Stimulated activated CD8-positive, alpha-beta memory T cell treated with anti-CD3 and anti-CD28 coated beads, Interleukin-4, amount 100 ng/mL, for 24 hours (primary cell): ENCODE results near the gene C10orf90.

Experiments used
- DNase-seq: peaks from one replicate; pipeline ENCODE4 v3.0.0-alpha.2; 2020; ENCODE audit warnings: low read depth

The C10orf90 gene

DNA sequence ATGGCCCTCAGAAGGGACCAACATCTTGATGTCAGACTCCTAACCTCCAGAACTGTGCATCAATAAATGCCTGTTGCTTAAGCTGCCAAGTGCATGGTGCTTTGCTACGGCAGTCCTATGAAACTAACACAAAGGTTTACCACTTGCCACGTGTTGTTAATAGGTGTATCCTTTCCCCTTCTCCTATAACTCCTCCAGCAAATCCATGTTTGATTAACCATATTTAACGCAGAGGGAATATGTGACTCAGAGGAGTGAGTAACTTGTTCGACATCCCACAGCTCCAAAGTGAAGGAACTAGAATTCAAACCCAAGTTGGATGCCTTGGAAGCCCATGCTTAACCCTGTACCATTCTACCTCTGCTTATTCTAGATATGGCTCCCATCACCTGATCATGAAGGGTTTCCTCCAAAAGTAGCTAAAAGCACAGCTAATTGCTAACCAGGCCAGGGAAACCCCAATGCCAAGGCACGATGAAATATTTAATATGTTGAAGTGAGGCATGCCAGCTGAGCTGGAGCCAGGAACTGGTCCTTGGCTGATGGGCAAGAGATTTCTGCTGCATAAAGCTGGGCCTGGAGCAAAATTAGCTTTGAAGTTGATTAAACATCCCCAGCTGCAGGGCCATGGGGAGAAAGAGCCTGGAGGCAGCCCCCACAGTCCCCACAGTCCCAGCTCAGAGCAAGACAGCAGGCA is 131.9 kb downstream of the C10orf90 start:
- DNase-seq, result no peak

DNA sequence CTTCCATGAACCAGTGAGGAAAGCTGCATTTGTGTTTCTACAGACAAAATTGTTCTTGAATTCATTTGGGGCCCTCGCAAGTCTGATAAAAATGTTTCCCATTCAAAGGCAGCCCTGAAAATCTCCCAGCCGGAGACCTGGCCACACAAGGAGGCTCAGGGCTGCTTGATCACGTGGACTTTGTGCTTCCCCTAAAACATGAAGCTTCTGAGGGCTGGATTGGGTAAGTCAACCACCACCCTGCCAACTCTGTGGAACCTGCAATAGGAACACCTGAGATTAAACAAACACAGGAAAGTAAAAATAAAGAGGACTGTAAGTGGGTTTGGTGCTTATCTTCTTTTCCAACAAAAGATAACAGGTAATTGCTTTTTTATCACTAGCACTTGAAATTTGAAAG is 133.8 kb downstream of the C10orf90 start:
- DNase-seq, result no peak

DNA sequence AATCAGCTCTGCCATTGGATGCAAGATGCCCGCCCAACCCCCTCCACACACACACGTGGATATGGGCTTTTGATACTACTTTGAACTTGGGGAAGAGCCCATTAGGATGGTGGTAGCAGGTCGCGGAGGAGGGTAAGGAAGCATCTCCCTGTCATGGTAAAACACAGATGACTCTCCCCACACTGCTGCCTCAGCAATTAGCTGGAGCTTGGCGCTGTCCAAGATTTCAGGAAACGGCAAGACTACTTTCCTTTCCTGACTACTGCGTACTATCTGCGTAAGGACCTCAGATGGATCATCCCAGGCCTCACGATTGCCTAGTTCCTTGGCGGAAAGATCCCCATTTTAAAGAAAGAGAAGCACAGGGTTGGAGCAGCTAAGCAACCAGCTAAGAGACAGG is 134.3 kb downstream of the C10orf90 start:
- no peak for DNase-seq

DNA sequence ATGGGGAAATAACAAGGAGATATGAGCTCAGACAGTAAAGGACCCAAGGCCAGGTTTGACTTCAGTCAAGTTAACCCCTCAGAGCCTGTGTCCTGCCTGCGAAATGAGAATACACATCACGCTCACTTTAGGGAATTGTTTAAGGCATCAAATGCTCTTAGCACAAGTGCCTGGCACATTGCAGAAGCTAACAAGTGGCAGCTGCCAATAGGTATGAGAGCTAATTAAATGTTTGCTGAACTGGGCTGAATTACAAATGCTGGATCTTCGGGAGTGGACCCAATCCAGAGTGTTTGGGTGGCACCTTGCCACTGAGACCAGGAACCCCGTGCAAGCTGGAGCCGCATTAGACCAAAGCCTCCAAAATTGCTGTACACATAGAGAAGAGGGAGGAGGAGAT is 136.8 kb downstream of the C10orf90 start:
- DNase-seq, result no peak

DNA sequence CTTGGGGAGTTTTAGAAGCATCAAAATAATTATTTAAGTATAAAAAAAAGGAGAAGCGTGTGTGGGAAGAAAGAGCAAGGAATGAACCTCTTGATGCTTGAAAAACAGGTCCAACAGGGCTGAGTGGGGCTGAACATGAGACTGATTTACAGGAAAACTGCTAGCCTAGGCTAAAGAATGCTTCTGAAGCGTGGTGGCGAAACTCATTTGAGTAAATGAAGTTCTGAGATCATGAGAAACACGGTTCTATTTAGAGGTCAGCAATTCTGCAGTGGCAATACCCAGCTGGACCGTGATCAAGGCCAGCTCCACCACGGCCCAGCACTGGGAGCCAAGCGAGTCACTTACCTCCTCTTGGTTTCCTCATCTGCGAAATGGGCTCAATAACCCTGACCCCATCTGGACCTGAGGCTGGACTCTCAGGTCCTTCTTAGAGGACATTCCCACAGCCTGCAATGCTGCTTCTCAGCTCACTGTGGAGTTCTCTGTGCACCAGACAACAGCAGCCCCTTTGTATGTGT is 142.1 kb downstream of the C10orf90 start:
- no peak for DNase-seq

DNA sequence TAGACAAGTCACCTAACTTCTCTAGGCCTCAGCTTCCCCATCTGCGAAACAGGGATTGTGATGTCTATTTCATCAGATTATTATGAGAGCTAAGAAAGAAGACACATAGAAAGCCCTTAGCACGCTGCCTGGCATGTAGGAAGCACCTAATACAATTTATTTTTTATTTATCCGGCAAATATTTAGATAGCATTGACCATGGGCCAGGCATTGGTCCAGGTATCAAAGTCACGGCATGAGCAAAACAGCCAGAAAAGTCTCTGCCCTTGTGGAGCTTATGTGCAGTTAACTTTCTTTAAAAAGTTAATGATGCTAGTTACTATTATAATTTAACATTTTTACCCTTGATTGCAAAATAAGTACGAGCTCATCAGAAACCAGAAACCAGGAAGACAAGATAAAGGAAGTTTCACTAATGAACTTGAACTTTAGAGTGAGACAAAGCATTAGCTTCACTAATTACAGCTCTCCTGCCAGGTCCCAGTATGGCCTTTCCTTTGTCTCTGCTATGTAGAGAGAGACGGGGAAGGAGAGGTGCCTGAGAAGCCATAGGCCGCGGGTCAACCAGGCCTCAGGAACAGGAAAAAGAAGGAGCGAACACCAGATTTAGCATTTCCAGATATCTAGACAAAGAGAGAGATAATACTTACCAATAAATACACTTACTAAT is 142.7 kb downstream of the C10orf90 start:
- no peak for DNase-seq

DNA sequence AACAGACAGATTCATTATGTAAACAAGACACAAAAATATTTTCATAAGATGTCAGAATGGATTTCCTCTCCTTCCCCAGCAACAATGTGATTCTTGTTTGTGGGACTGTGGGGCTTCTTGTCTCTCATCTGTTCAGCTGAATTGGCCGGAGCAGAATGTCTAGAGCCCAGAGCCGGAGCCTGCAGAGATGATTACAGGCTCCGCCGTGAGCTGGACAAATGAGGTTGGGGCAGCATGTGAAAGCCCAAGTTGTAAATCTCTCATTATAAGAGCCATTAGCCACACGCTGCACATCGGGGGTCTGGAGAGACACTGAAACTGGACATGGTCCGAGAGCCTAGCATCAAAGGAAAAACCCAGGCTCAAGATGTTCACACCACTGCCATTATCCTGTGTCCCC is 145.2 kb downstream of the C10orf90 start:
- no peak for DNase-seq

DNA sequence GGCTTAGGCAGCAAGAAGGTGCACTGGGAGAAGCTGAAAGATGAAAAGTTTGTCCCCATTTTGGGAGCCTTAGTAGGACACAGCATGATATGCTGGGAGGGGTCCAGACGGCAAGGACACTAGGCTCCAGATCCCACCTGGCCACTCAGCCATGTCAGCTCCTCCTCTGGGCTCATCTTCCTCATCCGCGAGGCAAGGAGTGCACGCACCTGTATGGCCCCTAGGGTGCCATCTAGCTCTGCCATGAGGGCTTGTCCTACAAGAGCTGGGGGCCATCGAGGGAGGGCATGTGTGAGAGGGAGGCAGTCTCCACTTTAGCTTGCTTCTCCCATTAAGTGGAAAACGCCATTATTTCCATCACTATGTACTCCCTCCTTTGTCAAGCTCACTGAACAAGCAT is 146.0 kb downstream of the C10orf90 start:
- no peak for DNase-seq

DNA sequence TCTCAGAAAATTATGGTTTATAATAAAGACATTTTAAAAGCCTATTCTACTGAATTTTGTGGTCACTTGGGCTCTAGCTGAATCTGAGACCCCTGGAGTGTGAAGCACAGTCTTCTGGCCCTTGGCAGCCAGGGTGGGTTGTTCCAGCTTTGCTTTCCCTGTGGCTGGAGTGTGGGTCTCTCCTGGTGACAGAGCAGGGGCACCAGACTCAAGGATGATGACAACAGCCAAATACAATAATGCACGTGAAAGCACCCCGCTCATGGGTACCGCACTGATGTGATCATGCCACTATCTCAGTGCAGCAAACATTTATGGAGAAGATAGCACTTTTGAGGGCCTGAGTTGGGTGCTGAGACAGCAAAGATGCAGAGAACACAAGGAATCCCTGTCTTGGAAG is 147.4 kb downstream of the C10orf90 start:
- DNase-seq, result no peak

DNA sequence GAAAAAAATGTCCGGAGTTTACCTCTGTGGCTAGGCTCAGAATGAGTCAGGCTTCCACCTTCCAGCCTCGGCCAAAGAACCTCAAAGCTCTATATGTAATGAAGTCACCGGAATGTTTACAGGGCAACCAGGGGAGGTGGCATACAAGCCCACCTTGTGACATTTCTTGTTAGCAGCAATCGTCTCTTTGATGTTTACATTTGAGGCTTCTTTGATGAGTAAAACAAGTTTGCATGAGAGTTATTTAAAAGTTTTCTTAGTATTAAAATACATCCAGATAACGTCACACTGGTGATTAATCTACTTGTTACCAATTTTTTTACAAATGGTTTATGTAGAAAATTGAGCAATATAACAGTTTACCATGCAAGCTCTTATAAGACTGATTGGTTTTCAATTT is 149.1 kb downstream of the C10orf90 start:
- DNase-seq, result no peak

DNA sequence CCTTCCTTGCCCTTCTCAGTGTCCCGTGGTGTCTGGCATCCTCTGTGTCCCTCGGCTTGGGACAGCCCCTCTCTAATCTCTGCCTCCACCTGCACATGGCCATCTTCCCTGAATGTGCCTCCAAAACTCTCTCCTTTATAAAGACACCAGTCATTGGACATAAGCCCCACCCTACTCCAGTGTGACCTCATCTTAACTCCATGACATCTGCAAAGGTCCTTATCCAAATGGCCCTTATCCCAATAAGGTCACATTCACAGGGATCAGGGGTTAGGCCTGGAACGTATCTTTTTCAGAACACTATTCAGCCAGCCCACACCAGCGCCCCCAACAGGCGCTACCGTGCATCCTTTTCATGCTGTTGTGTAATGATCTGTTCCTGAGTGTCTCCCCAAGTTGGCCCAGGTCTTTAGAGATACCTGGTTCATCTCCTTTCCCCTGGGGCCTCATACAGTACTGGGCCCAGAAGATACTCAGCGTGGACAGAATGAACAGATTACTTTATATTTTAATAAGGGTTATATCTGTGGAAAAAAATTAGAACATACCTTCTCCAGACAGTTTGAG is 149.7 kb downstream of the C10orf90 start:
- DNase-seq, result no peak

DNA sequence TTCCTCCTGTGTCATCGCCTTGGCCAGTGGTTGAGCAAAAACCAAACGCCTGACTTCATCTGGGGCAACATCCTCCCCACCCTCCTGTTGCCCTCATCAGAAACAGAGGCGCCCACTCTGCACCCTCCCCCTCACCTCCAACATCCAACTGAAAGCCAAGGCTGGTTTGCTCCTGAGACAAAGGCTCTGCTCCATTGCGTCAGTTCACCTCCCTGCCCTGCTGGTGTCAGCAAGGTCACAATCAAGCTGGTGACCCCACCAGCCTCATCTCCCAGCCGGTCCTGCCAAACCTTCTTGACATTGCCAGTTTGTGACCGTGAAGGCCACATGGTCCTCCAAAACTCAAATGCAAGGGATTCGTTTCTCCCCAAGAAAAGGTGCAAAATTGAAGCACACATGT is 150.5 kb downstream of the C10orf90 start:
- no peak for DNase-seq

DNA sequence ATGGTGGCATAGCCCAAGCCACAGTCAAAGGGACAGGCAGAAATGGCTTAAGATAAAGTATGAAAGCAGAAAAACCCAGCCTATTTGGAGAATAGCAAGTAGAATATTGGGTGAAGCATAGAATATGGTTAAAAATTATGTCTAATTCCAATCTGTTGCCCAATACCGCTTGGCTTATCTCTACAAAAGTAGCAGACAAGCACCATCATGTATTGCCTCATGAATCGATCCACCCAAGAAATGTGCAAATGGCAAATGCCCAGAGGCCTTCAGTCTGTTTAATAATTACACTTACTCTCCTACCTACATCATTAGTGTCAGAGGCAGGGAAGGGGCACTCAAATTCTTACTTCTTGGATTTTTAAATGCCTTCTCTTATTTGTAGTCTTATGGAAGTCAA is 151.3 kb downstream of the C10orf90 start:
- DNase-seq, result no peak

DNA sequence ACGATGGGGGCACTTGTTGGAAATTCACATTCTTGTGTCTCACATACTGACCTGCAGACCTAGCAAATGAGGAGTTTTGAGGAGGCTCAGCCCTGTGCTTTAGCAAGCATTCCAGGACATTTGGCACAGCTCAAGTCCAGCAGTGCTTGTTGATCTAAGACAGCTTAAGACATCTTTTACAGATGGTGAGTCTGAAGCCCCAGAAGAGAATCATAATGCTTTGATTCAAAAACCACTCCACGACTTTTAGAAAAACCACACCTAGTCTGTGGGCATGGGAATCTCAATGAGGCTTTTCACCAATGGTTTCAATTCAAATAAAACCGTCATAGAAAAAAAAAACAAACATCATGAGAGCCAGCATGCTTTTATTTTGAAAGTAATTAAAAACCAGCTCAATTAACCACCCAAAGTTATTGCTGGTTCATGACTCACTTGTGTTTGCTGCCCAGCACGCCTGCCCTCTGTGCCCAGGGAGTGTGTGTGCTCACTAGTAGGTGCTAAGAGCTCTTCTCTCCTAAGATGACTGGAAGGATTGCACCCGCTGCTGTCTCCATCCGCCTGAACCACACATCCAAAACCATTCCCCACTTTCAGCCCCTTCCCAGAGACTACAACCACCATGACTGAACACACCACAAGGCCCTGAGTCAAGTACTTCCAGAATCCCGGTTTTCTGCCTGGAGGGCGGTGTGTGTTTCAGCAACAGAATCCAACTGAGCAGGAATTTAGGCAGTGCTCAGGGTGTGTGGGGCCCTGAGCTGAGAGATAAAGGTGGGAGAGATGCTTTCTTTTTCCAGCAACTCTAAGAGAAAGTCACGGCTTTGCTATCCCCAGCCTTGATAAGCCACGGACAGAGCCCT is 152.0 kb downstream of the C10orf90 start:
- no peak for DNase-seq

DNA sequence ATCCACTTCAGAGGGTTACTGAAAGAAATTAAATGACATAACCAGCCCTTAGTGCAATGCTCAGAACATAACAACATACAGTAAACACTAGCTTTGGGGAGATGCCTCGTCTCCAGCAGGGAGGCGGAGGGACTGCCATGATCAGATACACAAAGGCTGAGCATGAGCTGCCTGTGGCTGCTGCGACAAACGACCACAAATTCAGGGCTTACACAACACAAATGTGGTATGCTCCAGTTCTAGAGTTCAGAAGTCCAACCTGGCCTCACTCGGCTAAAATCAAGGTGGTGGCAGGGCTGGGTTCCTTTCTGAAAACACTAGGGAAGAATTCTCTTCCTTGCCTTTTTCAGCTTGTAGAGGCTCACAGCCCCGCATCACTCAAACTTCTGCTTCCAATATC is 154.0 kb downstream of the C10orf90 start:
- DNase-seq, result no peak

DNA sequence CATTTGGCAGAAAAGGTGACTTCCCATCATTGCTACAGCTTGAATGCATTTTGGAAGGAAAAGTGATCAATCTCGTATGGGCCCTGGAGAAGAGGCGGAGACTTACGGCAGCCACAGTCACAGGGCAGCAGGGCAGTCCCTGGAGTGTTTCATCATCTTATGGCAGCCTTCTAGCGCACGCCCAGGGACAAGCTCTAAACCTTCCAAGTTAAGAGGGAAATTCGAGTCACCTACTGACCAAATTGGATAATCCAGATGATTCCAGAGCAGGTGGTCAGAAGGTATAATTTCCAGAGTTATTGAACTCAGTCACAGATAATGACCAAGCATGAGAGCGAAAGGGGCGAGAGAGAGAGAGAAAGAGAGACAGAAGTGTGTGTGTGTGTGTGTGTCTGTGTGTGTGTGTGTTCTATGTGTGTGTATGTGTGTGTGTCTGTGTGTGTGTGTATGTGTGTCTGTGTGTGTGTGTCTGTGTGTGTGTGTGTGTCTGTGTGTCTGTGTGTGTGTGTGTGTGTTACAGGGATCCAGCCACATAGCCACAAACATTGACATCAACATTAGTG is 158.5 kb downstream of the C10orf90 start:
- no peak for DNase-seq

DNA sequence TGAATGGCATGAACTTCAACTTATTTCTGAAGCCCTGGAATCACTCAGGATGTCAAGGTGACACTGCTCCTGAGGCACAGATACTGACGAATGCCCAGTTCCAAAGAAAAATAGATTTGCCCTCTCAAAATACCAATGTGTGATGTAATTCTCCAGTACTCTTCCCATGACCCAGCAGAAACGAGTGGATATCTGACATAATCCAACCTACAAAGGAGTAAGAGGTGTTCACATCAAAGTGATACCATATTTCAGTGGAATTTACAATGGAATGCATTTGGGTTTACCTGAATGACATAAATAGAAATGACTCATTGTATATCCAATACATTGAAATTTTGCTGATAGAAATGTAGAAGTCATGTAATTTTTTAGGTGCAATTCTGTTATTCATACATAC is 161.3 kb downstream of the C10orf90 start:
- DNase-seq, result no peak

DNA sequence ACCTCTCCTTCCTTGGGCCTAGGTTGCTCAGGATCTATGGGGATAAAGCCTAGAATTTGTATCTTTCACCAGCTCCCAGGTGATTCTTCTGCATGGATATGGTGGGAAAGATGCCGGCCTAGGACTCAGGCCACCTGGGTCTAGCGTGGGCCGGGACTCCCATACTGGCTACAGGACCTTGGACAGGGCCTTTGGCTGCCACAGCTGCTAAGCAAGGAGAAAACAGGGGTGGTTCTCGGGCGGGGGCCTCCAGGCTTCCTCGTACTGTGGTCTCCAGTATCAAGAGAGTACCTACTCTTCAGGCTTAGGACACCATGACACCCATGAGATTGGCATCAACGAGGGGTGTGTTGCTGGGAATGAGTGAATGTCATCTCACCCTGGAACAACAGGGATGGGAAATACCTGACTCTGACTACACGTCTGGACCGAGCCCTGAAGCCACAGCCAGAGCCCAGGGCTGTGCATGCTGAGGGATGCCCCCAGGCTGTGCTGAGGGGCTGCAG is 161.9 kb downstream of the C10orf90 start:
- DNase-seq, result no peak

DNA sequence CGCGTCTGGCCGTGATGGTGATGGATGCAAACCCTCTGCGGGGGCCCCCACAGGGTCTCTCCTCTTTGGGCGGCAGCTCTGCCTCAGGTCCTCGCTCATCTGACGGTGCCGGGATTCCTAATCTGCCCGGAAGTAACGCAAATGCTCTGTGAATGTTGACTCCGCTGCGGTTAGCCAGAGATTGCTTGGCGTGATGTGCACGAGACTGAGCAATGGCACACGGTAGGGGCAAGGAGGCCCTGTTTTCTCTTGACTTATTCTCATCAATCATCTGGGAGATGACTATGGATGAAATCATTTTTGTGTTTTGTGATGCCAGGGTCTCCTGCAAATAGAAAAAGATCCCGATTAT is 165.8 kb downstream of the C10orf90 start:
- no peak for DNase-seq

DNA sequence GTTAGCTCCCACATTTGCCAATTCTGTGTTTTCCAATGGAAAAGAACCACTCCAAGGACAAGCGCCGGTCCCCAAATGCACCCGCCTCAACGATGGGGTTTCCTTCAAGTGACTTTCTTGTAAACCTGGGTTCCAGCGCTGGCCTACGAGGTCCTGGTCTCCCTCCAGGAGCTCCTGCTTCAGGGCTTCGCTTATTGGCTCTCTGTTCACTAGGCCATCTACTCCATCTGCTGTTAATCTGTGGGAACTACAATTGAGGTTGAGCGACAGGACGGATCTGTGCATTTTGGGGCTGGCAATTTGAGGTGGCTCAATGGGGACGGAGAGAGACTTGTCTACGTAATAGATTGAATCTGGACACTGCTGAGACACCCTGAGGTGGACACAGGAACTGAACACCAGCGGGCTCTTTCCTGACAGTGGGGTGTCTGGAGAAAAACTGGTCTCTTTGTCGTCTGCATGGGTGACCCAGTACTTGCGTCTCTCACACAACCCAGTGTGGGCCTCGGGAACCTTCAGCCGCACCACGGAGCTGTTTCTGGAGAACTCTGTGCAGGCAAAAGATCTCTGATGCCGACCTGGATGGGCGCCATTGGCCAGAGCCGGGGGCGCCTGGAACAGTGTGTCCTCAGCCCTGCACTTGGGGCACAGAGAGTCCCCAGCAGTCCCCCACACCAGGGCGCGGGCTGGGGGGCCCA is 166.3 kb downstream of the C10orf90 start:
- DNase-seq, result no peak

DNA sequence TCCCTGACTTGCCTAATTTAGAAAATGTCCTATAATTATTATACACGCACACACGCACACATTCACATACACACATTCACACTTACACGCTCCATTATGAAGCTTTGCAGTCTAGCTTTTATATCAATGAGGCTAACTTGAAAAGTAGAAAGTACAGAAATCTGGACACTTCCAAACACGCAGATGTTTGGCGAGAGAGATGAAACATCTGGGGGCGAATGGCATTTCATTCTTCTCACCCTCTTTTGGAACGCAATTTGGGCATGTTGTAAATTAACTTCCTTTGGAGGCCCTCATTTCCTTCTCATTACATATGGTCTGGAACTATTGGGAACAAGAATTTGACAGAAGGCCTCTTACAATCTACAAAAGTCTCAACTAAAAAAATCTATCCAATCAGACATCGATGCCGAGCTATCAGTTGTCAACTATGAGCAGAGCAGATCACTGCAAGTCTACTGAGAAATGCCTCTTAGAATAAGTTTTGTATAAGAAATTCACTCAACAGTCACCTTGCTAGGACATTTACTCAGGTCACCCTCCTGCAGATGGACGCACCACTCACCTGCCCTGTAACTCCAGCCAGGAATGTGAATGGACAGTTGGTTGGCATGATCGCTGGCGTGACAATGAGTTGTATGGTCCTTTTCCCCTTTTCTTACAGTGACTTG is 167.0 kb downstream of the C10orf90 start:
- no peak for DNase-seq
